GM19463 (cell line): ENCODE results near the gene MNT.
A peak's percentile ranks its signal among the peaks of the same experiment; 100 is the strongest.

Experiments
- ATAC-seq: cut with Tn5 transposase; IDR thresholded peaks from one replicate; pipeline ENCODE4 v1.9.1; 2021; ENCODE audit warnings: mild to moderate bottlenecking, moderate library complexity; ENCODE audit not compliant: unreplicated experiment

Gene MNT

GRCh38 chr17:2418572-2418971 is 17.7 kb upstream of the MNT start:
- ATAC-seq, result no peak

GRCh38 chr17:2416010-2416734 is 15.3 kb upstream of the MNT start:
- no peak for ATAC-seq

GRCh38 chr17:2415081-2415480 is 14.2 kb upstream of the MNT start:
- no peak for ATAC-seq

- ATAC-seq, result no peak
Observed at GRCh38 chr17:2414446-2415064, 13.7 kb upstream of the MNT start.

GRCh38 chr17:2412561-2413021 is 11.7 kb upstream of the MNT start:
- no peak for ATAC-seq

GRCh38 chr17:2410951-2411350 is 10.1 kb upstream of the MNT start:
- ATAC-seq, result no peak

GRCh38 chr17:2406903-2407790 is 6.3 kb upstream of the MNT start:
- no peak for ATAC-seq

GRCh38 chr17:2406271-2406902 is 5.5 kb upstream of the MNT start:
- ATAC-seq, result no peak

GRCh38 chr17:2405247-2405926 is 4.5 kb upstream of the MNT start:
- no peak for ATAC-seq

- ATAC-seq, result no peak
Observed at GRCh38 chr17:2403044-2403443, 2.2 kb upstream of the MNT start.

GRCh38 chr17:2402544-2402943 is 1.7 kb upstream of the MNT start:
- ATAC-seq, result no peak

- ATAC-seq, result peak; percentile 39
Observed at GRCh38 chr17:2401426-2402221, 764 bp upstream of the MNT start.

- no peak for ATAC-seq
Observed at GRCh38 chr17:2400474-2400866, 390 bp downstream of the MNT start.

GRCh38 chr17:2399572-2400473 is 1.0 kb downstream of the MNT start:
- ATAC-seq, result peak; percentile 48

- ATAC-seq, result no peak
Observed at GRCh38 chr17:2398655-2399571, 1.9 kb downstream of the MNT start.

- no peak for ATAC-seq
Observed at GRCh38 chr17:2398182-2398581, 2.7 kb downstream of the MNT start.

GRCh38 chr17:2397247-2398171 is 3.4 kb downstream of the MNT start:
- ATAC-seq, result no peak
